Measurements from ENCODE around the gene BAHCC1. TPM values are rescaled to one million over a fixed set of nuclear protein-coding genes. Genes with fewer than 3 reads are reported as not detected.

The BAHCC1 gene
- total RNA-seq, 1 experiment from 2014 or later, result 3.1 TPM

GRCh38 chr17:81489998-81490992 is 95.0 kb downstream of the BAHCC1 start:
- H3K18ac ChIP-seq (ENCODE audit: insufficient read length, low read depth, low read length), result no peak overlapping the region
- H3K4me1 ChIP-seq (ENCODE audit: insufficient read depth, low read length), result peaks cover 3% of the 10 kb centered on the region; the same call in 1 of the 2 replicates
- WGBS (ENCODE audit: extremely low coverage, insufficient read length, low lambda C conversion rate), result no CpG with 5 or more reads among the region's 14 CpGs
- H2BK5ac ChIP-seq (ENCODE audit: insufficient read length, low read length), result no peak overlapping the region
- H3T11ph ChIP-seq (ENCODE audit: low read length), result no peak overlapping the region
- H3K23me2 ChIP-seq (ENCODE audit: insufficient read length, low read depth, low read length, poor library complexity, severe bottlenecking), result peaks cover 5% of the 10 kb centered on the region
- no peak overlapping the region for H2BK12ac ChIP-seq (ENCODE audit: insufficient read length, low read depth, low read length)
- no peak overlapping the region for H3K9ac ChIP-seq (ENCODE audit: extremely low read depth, insufficient read length, low read length)
- H2BK15ac ChIP-seq (ENCODE audit: low read depth, low read length), result no peak overlapping the region
- H4K91ac ChIP-seq (ENCODE audit: insufficient read length, low read depth, low read length), result no peak overlapping the region
- no peaks in the 10 kb centered on the region for H3K36me3 Mint-ChIP-seq (ENCODE audit: insufficient read depth in 1 of 3, low read depth in 3 of 3)
- no peak overlapping the region for H2BK120ac ChIP-seq (ENCODE audit: low read depth, low read length, poor library complexity, severe bottlenecking)
- H3K4ac ChIP-seq (ENCODE audit: low read depth, low read length), result no peak overlapping the region
- DNase-seq, result no peak
- no peak overlapping the region for H4K8ac ChIP-seq (replicated peaks; ENCODE audit: insufficient read length, low read depth, low read length)
- peaks cover 32 to 41% of the 10 kb centered on the region in 2 experiments for H3K4me1 Mint-ChIP-seq
- H3K79me1 ChIP-seq (ENCODE audit: insufficient read depth, low read depth, low read length, poor library complexity, severe bottlenecking), result no peaks in the 10 kb centered on the region
- H3K79me2 ChIP-seq (ENCODE audit: insufficient read depth, low read length), result no peaks in the 10 kb centered on the region
- no peaks in the 10 kb centered on the region; the same call in 1 of the 2 replicates for H3K27me3 ChIP-seq (ENCODE audit: insufficient read depth, low read length)
- no peak overlapping the region for H4K5ac ChIP-seq (ENCODE audit: insufficient read length, low read depth, low read length)
- H3K27ac ChIP-seq (ENCODE audit: insufficient read length, low read depth, low read length), result no peak overlapping the region
- H2BK20ac ChIP-seq (ENCODE audit: low read depth, low read length, poor library complexity, severe bottlenecking), result no peak overlapping the region
- no peaks in the 10 kb centered on the region for H4K20me1 ChIP-seq (ENCODE audit: control insufficient read depth, insufficient read depth, insufficient read length)
- no peak overlapping the region for H2AK5ac ChIP-seq (ENCODE audit: insufficient read length, low read length)
- H3K4me3 Mint-ChIP-seq, result peak overlapping the region; percentile 48 to 69
- H3K9me3 Mint-ChIP-seq, result no peaks in the 10 kb centered on the region
- no peak overlapping the region for H3K56ac ChIP-seq (ENCODE audit: insufficient read length, low read depth, low read length)
- no peaks in the 10 kb centered on the region for H3K9me3 ChIP-seq (ENCODE audit: control insufficient read depth, low read depth, low read length)
- peak overlapping the region; percentile 1; the same call in 1 of the 2 replicates for H3K14ac ChIP-seq (ENCODE audit: insufficient read depth, low read length)
- H3K23ac ChIP-seq (ENCODE audit: insufficient read length, low read depth, low read length), result no peak overlapping the region
- peaks cover 61% of the 10 kb centered on the region for H3K27me3 Mint-ChIP-seq (ENCODE audit: low read depth)
- TF ChIP-seq, protein P1, sequence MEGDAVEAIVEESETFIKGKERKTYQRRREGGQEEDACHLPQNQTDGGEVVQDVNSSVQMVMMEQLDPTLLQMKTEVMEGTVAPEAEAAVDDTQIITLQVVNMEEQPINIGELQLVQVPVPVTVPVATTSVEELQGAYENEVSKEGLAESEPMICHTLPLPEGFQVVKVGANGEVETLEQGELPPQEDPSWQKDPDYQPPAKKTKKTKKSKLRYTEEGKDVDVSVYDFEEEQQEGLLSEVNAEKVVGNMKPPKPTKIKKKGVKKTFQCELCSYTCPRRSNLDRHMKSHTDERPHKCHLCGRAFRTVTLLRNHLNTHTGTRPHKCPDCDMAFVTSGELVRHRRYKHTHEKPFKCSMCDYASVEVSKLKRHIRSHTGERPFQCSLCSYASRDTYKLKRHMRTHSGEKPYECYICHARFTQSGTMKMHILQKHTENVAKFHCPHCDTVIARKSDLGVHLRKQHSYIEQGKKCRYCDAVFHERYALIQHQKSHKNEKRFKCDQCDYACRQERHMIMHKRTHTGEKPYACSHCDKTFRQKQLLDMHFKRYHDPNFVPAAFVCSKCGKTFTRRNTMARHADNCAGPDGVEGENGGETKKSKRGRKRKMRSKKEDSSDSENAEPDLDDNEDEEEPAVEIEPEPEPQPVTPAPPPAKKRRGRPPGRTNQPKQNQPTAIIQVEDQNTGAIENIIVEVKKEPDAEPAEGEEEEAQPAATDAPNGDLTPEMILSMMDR (conservative IDR thresholded peaks at IDR 0.05), result no peak
- peak overlapping the region in 1 of 3 experiments; percentile 76; a peak in 1 of 7 replicates for H3K27ac Mint-ChIP-seq
- H2AFZ ChIP-seq (ENCODE audit: low read length), result no peak overlapping the region
- H3K4me2 ChIP-seq (ENCODE audit: insufficient read depth, insufficient read length, low read length), result peak overlapping the region; percentile 16
